Glutamatergic neuron (in vitro differentiated cells): ENCODE results near the gene MYO1B. TPM values are rescaled to one million over a fixed set of nuclear protein-coding genes. Genes with fewer than 3 reads are reported as not detected.

ENCODE experiments used
- DNase-seq: peaks from one replicate; pipeline ENCODE4 v3.0.0; 2022
- H3K27ac Mint-ChIP-seq: one replicate; pipeline ENCODE4 v1.8.0; 2020; ENCODE audit warnings: mild to moderate bottlenecking, mixed read lengths, inconsistent platforms; ENCODE audit not compliant: unreplicated experiment
- H3K27me3 Mint-ChIP-seq: one replicate; pipeline ENCODE4 v1.8.0; 2020; ENCODE audit warnings: mild to moderate bottlenecking, moderate library complexity, mixed read lengths, inconsistent platforms; ENCODE audit not compliant: unreplicated experiment
- H3K36me3 Mint-ChIP-seq: one replicate; pipeline ENCODE4 v1.8.0; 2020; ENCODE audit warnings: mild to moderate bottlenecking, mixed read lengths, inconsistent platforms; ENCODE audit not compliant: unreplicated experiment
- H3K4me1 Mint-ChIP-seq: one replicate; pipeline ENCODE4 v1.8.0; 2020; ENCODE audit warnings: mild to moderate bottlenecking, low read depth, mixed read lengths, inconsistent platforms; ENCODE audit not compliant: unreplicated experiment
- H3K4me3 Mint-ChIP-seq: one replicate; pipeline ENCODE4 v1.8.0; 2020; ENCODE audit warnings: mild to moderate bottlenecking, mixed read lengths, inconsistent platforms; ENCODE audit not compliant: unreplicated experiment
- H3K9me3 Mint-ChIP-seq: one replicate; pipeline ENCODE4 v1.8.0; 2020; ENCODE audit warnings: mild to moderate bottlenecking, moderate library complexity, mixed read lengths, inconsistent platforms; ENCODE audit not compliant: unreplicated experiment
- CTCF ChIP-seq: fragments of 200-600 bp; sonication (generic); IDR thresholded peaks from one replicate; pipeline ENCODE4 v1.5.0; 2021; ENCODE audit not compliant: partially characterized antibody, unreplicated experiment
- total RNA-seq: library from RNA; stranded (reverse); fragmentation: NEBNext Ultra II Directional; extraction: Animal tissue kit (Norgen Biotek cat#: 25700); gene quantifications from one replicate; pipeline ENCODE4 v1.2.1, GENCODE V29; 2021; ENCODE audit not compliant: unreplicated experiment

MYO1B gene
- total RNA-seq, 1 donor from 2014 or later = 129 TPM

GRCh38 chr2:191363267-191363666 lies 118.1 kb downstream of the MYO1B start:
- Mint-ChIP-seq H3K4me1 (no peaks in the 10 kb centered on the region), H3K4me3 (no peak overlapping the region), H3K27ac (no peak overlapping the region), H3K9me3 (no peaks in the 10 kb centered on the region), H3K27me3 (no peaks in the 10 kb centered on the region), H3K36me3 (no peaks in the 10 kb centered on the region)
- TF ChIP-seq CTCF = no peak
- no peak for DNase-seq

GRCh38 chr2:191365089-191365488 lies 119.9 kb downstream of the MYO1B start:
- no peaks in the 10 kb centered on the region for H3K4me1 Mint-ChIP-seq
- TF ChIP-seq CTCF = no peak
- no peak overlapping the region for H3K27ac Mint-ChIP-seq
- no peak overlapping the region for H3K4me3 Mint-ChIP-seq
- H3K36me3 Mint-ChIP-seq = no peaks in the 10 kb centered on the region
- DNase-seq = no peak
- no peaks in the 10 kb centered on the region for H3K27me3 Mint-ChIP-seq
- no peaks in the 10 kb centered on the region for H3K9me3 Mint-ChIP-seq

GRCh38 chr2:191366199-191366598 lies 121.0 kb downstream of the MYO1B start:
- Mint-ChIP-seq H3K4me3 (no peak overlapping the region), H3K36me3 (no peaks in the 10 kb centered on the region), H3K4me1 (no peaks in the 10 kb centered on the region), H3K27ac (no peak overlapping the region), H3K9me3 (no peaks in the 10 kb centered on the region), H3K27me3 (no peaks in the 10 kb centered on the region)
- no peak for DNase-seq
- TF ChIP-seq CTCF = no peak

GRCh38 chr2:191369034-191369433 lies 123.8 kb downstream of the MYO1B start:
- Mint-ChIP-seq H3K27me3 (no peaks in the 10 kb centered on the region), H3K27ac (no peak overlapping the region), H3K4me1 (no peaks in the 10 kb centered on the region), H3K36me3 (no peaks in the 10 kb centered on the region), H3K9me3 (no peaks in the 10 kb centered on the region), H3K4me3 (no peak overlapping the region)
- DNase-seq = no peak
- peak; percentile 43 for TF ChIP-seq CTCF

GRCh38 chr2:191374366-191374765 lies 129.2 kb downstream of the MYO1B start:
- Mint-ChIP-seq H3K4me3 (no peak overlapping the region), H3K36me3 (no peaks in the 10 kb centered on the region), H3K4me1 (no peaks in the 10 kb centered on the region), H3K9me3 (no peaks in the 10 kb centered on the region), H3K27me3 (no peaks in the 10 kb centered on the region), H3K27ac (no peak overlapping the region)
- no peak for DNase-seq
- no peak for TF ChIP-seq CTCF
